ENCODE results near the gene CDK1.

The CDK1 gene

DNA sequence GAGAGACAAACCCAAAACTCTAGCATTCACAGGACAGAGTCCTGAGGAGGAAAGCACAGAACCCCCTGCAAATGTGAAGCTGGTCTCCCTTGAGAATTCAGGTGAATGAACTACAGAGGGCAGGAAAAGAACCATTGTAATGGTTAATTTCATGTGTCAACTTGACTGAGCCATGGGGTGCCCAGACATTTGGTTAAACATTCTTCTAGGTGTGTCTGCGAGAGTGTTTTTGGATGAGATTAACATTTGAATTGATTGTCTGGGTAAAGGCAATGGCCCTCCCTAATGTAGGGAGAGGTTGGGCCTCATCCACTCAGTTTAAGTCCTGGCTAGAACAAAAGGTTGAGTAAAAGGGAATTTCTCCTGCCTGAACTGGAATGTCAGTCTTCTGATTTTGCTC, 15.7 kb upstream of the CDK1 start:
- TF ChIP-seq, protein P1, sequence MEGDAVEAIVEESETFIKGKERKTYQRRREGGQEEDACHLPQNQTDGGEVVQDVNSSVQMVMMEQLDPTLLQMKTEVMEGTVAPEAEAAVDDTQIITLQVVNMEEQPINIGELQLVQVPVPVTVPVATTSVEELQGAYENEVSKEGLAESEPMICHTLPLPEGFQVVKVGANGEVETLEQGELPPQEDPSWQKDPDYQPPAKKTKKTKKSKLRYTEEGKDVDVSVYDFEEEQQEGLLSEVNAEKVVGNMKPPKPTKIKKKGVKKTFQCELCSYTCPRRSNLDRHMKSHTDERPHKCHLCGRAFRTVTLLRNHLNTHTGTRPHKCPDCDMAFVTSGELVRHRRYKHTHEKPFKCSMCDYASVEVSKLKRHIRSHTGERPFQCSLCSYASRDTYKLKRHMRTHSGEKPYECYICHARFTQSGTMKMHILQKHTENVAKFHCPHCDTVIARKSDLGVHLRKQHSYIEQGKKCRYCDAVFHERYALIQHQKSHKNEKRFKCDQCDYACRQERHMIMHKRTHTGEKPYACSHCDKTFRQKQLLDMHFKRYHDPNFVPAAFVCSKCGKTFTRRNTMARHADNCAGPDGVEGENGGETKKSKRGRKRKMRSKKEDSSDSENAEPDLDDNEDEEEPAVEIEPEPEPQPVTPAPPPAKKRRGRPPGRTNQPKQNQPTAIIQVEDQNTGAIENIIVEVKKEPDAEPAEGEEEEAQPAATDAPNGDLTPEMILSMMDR (IDR thresholded peaks at IDR 0.05; ENCODE audit: low read depth, low read length, missing control alignments): no peak
- in situ Hi-C loops (cut with HindIII; ENCODE audit: low sequenced_read_pairs): no loop called here
- DNase-seq (ENCODE audit: low read depth): no peak
- H3K4me3 ChIP-seq (ENCODE audit: low read depth, low read length): no peak overlapping the region

DNA sequence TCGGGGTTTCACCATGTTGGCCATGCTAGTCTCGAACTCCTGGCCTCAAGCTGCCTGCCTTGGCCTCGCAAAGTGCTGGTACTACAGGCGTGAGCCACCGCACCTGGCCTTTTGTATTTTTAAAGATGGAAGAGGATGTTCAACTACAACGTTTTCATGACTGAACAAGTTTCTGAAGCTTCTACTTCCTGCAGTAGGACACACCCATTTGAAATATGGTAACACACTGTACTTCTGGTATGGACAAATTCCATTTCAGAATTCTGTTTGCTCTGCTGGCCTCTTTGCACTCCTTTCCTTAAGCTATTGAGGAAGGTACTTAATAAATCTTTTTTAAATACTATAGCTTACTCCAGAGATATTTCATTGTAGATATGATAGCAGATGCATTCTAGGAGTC, 10.9 kb upstream of the CDK1 start:
- TF ChIP-seq, protein P1 (IDR thresholded peaks at IDR 0.05; ENCODE audit: low read depth, low read length, missing control alignments): no peak

DNA sequence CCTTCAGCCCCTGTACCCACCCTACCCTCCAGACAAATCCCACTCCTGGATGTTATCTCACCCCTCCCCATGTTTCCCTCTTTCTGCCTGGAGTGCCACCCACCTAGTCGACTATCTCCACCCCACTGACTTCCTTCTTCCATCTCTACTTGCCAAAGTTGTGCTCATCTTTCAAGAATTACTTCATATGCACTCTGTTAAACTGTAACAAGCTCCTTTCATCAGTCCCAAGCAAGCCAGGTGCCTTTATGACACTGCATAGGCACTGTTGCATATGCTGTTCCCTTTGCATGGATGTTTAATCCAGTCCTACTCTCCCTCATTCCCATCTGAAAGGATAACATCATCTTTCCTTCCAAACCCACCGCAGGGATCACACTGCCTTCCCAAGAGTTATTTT, 8.9 kb upstream of the CDK1 start:
- TF ChIP-seq, protein P1 (IDR thresholded peaks at IDR 0.05; ENCODE audit: low read depth, low read length, missing control alignments): no peak
- in situ Hi-C loops (cut with HindIII; ENCODE audit: low sequenced_read_pairs): no loop called here
- no peak for DNase-seq (ENCODE audit: low read depth)
- no peak overlapping the region for H3K4me3 ChIP-seq (ENCODE audit: low read depth, low read length)

More for the DNA sequence above, 10.9 kb upstream of the CDK1 start:
- DNase-seq (ENCODE audit: low read depth): no peak
- H3K4me3 ChIP-seq (ENCODE audit: low read depth, low read length): no peak overlapping the region
- in situ Hi-C loops (cut with HindIII; ENCODE audit: low sequenced_read_pairs): no loop called here

DNA sequence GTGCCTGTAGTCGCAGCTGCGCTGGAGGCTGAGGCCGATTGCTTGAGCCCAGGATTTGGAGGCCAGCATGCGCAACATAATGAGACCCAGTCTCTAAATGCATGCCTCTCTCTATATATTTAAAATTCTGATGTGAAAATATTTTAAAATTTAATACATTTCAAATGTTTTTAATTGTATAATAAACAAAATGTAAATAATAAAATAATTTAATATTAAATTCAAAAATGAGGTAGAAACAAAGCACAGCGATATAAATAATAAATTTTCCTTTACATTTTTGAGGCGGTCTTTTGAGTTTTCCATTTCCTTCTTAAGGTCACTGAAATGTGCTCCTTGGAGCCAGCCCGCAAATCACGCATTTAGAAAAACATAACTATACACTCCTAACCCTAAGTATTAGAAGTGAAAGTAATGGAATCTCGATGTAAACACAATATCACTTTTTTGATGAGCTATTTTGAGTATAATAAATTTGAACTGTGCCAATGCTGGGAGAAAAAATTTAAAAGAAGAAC, 523 bp upstream of the CDK1 start:
- TF ChIP-seq, protein P1 (IDR thresholded peaks at IDR 0.05; ENCODE audit: low read depth, low read length, missing control alignments): no peak
- peak overlapping the region; percentile 69 for H3K4me3 ChIP-seq (ENCODE audit: low read depth, low read length)
- in situ Hi-C loops (cut with HindIII; ENCODE audit: low sequenced_read_pairs): no loop called here
- no peak for DNase-seq (ENCODE audit: low read depth)

DNA sequence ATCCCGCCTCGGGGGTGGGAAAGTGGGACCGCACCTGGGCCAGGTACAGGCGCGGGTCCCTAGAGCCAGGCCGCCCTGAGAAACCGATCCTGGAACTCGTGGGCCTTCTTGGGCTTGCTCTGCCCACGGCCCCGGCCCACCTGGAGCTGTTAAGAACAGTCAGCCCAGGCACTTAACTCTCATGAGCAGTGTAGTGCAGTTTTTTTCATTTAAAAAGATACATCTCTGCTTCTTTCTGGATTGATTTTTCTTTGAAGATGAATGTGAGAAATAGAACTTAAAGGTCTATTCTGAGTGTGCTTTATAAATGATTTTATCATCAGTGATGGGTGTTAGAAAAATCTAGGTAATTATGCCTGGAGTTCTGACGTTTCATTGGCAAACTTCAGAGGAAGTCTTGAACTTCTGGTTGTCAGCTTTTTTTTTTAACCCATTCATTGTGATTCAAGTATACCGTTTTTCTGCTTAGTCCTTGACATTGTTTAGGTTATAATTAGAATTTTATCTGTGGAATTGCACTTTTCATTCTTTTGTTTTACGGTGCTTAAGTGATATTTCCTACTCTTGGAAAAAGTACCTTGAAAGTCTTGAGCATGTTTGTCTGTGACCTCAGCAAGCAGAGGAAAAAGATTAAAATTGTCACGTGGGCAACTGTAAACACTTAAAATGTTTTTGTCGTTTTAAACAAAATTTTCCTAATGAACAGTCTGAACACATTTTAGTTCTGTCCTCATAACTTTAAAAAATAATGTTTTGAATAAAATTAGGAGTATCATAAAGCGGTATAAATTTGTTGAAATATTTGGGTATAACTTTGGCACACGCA, 906 bp downstream of the CDK1 start:
- no peak for DNase-seq (ENCODE audit: low read depth)
- TF ChIP-seq, protein P1 (IDR thresholded peaks at IDR 0.05; ENCODE audit: low read depth, low read length, missing control alignments): no peak
- in situ Hi-C loops (cut with HindIII; ENCODE audit: low sequenced_read_pairs): no loop called here
- peak overlapping the region; percentile 69 for H3K4me3 ChIP-seq (ENCODE audit: low read depth, low read length)

DNA sequence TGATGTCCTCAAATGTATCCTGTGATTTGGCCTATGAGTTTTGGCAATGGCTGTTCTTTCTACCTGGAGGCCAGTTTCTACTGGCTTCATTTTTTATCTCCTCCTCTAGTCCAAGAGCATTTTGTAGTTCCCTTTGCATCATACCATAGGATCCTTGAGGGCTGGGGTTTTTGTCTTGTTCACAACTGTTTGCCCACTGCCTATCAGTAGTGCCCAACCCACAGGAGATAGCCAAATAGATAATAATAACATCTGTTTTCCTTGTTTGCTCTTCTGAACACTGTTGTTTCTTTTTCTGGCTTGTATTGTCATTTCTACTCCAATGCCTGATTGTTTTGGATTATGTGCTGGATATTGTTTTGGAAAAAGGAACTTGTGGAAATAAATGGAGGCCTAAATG, 3.4 kb downstream of the CDK1 start:
- in situ Hi-C loops (cut with HindIII; ENCODE audit: low sequenced_read_pairs): no loop called here
- TF ChIP-seq, protein P1 (IDR thresholded peaks at IDR 0.05; ENCODE audit: low read depth, low read length, missing control alignments): no peak
- no peak overlapping the region for H3K4me3 ChIP-seq (ENCODE audit: low read depth, low read length)
- DNase-seq (ENCODE audit: low read depth): no peak

All from astrocyte of the cerebellum (primary cell).